Right atrium auricular region (tissue), 2 donors: Measurements from ENCODE around the gene SCN3B. TPM values are rescaled to one million over a fixed set of nuclear protein-coding genes. Genes with fewer than 3 reads are reported as not detected.

ENCODE experiments used
- DNase-seq: peaks from one replicate; pipeline ENCODE4 v3.0.0-alpha.2; 2019; ENCODE audit warnings: low spot score
- H3K27ac ChIP-seq, 2 donors: fragments of 200-600 bp; sonication (generic); 1 replicate in 1 of 2; 2 replicates in 1 of 2; pipeline ENCODE4 v1.5.1; 2016 to 2019
- H3K27me3 ChIP-seq, 2 donors: fragments of 200-600 bp; sonication (generic); one replicate each; pipeline versions ENCODE4 v1.5.1 to v1.6.0; 2017 to 2019
- H3K36me3 ChIP-seq: fragments of 200-600 bp; sonication (generic); one replicate; pipeline ENCODE4 v1.5.1; 2016
- H3K4me1 ChIP-seq, 2 donors: fragments of 200-600 bp; sonication (generic); one replicate each; pipeline versions ENCODE4 v1.5.1 to v1.6.0; 2017 to 2019
- H3K4me3 ChIP-seq, 2 donors: fragments of 200-600 bp; sonication (generic); 1 replicate in 1 of 2; 2 replicates in 1 of 2; pipeline ENCODE4 v1.5.1; 2017 to 2019; ENCODE audit warnings: mild to moderate bottlenecking in 1 of 2, moderate library complexity in 1 of 2
- H3K9me3 ChIP-seq, 2 donors: fragments of 200-600 bp; sonication (generic); one replicate each; pipeline ENCODE4 v1.5.1; 2019
- total RNA-seq, 2 donors: library from RNA; depleted of rRNA; stranded (reverse); fragments of >200 nt; gene quantifications; one replicate each; pipeline ENCODE4 v1.1.0, GENCODE V29; 2016
- TF ChIP-seq, protein P1 (sequence below), 2 donors: fragments of 200-600 bp; sonication (generic); IDR thresholded peaks; one replicate each; pipeline ENCODE4 v1.5.1; 2019; ENCODE audit warnings: antibody characterized with exemption in 2 of 2

The SCN3B gene
- total RNA-seq, 2 donors from 2014 or later, result 0.31 to 0.70 TPM

DNA sequence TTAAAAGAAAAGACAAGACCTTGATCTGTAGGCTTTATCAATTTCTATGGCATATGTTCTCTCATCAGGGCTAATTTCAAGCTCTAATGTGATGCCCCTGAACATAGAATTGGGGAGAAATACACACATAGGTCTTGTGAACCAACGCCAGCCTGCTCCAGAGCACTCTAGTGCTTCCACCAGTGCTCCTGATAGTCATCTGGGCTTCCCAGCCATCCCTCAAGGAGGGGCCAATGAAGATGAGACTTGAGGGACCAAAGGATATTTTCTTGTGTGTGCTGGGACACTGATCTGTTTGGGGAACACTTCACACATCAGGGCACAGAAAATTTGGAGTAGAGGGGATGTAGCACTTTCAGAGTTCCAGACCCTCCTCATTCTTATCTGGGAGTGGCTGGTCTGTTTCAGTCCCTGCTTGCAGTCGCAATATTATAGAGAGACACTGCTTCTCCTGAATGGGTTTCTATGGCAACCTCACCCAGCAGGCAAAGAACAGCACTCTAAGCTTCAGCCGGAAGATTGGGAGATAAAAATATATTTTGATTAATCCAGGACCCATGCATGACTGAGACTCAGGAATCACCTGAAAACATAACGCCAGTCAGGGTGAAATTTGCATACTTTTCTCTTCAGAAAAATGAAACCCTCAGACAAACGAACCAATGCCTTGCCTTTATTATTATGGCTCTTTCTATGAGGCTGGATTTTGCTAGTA is 28.4 kb upstream of the SCN3B start:
- DNase-seq, result no peak
- Histone ChIP-seq H3K27me3 (no peaks in the 10 kb centered on the region), H3K36me3 (no peaks in the 10 kb centered on the region), H3K27ac (no peak overlapping the region), H3K4me1 (no peaks in the 10 kb centered on the region), H3K4me3 (no peak overlapping the region), H3K9me3 (no peaks in the 10 kb centered on the region)
- TF ChIP-seq, protein P1, sequence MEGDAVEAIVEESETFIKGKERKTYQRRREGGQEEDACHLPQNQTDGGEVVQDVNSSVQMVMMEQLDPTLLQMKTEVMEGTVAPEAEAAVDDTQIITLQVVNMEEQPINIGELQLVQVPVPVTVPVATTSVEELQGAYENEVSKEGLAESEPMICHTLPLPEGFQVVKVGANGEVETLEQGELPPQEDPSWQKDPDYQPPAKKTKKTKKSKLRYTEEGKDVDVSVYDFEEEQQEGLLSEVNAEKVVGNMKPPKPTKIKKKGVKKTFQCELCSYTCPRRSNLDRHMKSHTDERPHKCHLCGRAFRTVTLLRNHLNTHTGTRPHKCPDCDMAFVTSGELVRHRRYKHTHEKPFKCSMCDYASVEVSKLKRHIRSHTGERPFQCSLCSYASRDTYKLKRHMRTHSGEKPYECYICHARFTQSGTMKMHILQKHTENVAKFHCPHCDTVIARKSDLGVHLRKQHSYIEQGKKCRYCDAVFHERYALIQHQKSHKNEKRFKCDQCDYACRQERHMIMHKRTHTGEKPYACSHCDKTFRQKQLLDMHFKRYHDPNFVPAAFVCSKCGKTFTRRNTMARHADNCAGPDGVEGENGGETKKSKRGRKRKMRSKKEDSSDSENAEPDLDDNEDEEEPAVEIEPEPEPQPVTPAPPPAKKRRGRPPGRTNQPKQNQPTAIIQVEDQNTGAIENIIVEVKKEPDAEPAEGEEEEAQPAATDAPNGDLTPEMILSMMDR (IDR thresholded peaks at IDR 0.05), result no peak

DNA sequence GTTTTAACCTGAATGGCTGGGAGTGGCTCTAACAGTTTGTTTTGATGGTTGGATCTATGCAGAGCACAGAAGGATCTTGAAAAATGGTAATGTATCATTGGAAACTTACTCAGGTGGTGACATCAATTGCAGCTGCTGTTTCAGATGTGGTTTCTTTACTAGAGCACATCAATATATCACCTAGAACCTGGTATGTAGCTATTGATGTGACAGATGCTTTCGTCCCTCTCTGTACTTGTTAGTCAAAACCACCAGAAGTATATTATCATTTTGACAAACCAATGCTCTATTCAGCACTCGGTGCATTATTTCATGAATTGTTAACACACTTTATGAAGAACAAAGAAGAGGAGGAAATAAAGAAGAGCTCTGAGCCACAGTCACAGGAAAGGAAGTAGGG is 26.6 kb upstream of the SCN3B start:
- H3K4me3 ChIP-seq, result no peak overlapping the region
- H3K36me3 ChIP-seq, result no peaks in the 10 kb centered on the region
- DNase-seq, result no peak
- no peaks in the 10 kb centered on the region for H3K9me3 ChIP-seq
- TF ChIP-seq, protein P1 (IDR thresholded peaks at IDR 0.05), result no peak
- H3K27me3 ChIP-seq, result no peaks in the 10 kb centered on the region
- H3K27ac ChIP-seq, result no peak overlapping the region
- no peaks in the 10 kb centered on the region for H3K4me1 ChIP-seq

DNA sequence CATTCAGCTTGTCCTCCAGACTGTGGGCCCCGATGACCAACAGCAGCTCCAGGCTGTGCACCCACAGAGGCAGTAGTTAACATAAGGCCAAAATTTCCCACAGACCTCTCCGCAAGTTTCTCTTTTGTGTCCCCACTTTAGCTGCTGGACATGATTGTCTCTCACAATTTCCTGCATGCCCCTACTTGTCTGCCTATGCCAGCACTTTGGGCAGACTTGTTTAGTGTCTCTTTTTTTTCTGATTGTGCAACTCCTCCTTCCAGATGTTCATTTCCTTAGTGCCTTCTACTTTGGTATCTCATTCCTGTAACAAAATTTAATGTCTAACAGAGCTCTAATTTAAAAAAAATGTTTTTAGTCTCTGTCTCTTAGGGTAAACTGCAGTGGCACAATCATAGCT is 23.8 kb upstream of the SCN3B start:
- no peak for DNase-seq
- no peaks in the 10 kb centered on the region for H3K36me3 ChIP-seq
- no peaks in the 10 kb centered on the region for H3K9me3 ChIP-seq
- H3K27me3 ChIP-seq, result no peaks in the 10 kb centered on the region
- H3K4me1 ChIP-seq, result no peaks in the 10 kb centered on the region
- no peak overlapping the region for H3K27ac ChIP-seq
- no peak overlapping the region for H3K4me3 ChIP-seq
- TF ChIP-seq, protein P1 (IDR thresholded peaks at IDR 0.05), result no peak

DNA sequence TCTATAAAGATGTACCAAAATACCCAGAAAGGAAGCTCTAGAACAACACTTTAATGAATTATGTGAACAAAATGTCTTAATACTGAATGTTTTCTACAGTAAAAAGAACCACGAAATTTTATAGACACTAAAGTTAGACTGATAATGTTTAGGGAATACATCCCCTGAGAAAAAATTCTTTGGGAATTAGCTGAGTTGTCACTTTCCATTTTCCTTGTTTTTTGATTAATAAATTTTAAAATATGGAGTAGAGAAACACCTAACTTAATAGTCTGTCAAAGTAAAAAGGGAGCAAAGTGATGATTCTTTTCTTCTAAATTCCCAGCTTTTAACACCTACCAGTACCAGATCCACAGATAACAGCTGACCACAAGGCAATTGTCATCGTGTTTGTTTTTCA is 23.1 kb upstream of the SCN3B start:
- H3K36me3 ChIP-seq, result no peaks in the 10 kb centered on the region
- H3K27me3 ChIP-seq, result no peaks in the 10 kb centered on the region
- no peak overlapping the region for H3K4me3 ChIP-seq
- H3K4me1 ChIP-seq, result no peaks in the 10 kb centered on the region
- DNase-seq, result no peak
- no peaks in the 10 kb centered on the region for H3K9me3 ChIP-seq
- no peak overlapping the region for H3K27ac ChIP-seq
- TF ChIP-seq, protein P1 (IDR thresholded peaks at IDR 0.05), result no peak

DNA sequence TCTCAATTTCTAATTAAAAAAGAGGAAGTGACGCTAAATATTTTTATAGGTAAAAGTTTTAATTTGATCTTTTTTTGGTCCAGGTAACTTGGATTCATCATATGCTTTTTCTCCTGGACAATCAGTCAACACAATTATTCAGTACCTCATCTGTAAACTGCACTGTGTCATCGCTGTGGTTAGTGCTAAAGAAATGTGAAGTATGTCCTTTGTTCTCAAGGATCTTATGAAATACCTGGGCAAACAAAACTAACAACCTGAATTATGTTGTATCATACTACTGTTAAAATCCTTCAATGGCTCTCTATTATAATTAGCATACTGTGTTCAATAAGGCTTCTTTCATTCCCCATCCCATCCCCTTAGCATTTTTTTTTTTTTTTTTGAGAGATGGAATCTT is 19.9 kb upstream of the SCN3B start:
- H3K27ac ChIP-seq, result no peak overlapping the region
- TF ChIP-seq, protein P1 (IDR thresholded peaks at IDR 0.05), result no peak
- no peaks in the 10 kb centered on the region for H3K27me3 ChIP-seq
- DNase-seq, result no peak
- H3K9me3 ChIP-seq, result no peaks in the 10 kb centered on the region
- no peaks in the 10 kb centered on the region for H3K4me1 ChIP-seq
- H3K4me3 ChIP-seq, result no peak overlapping the region
- no peaks in the 10 kb centered on the region for H3K36me3 ChIP-seq

DNA sequence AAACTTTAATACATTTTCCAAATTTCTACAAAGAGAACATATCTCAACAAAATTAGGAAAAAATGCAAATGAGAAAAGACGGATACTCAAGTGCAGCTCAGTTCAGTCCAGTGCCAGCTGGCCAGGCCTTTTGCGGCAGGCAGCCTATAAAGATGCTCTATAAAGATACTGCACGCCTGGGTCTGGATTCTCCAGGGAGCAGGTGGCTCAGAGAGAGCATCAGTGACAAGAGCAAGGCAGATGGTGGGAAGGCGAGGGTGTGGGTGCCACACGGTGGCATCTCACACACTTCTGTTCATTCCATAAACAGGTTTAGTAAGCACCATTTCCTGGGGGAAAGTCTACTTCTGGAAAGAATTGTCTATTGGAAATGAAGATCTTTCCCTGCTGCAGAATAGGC is 18.1 kb upstream of the SCN3B start:
- DNase-seq, result no peak
- no peak overlapping the region for H3K4me3 ChIP-seq
- TF ChIP-seq, protein P1 (IDR thresholded peaks at IDR 0.05), result no peak
- H3K27me3 ChIP-seq, result no peaks in the 10 kb centered on the region
- H3K9me3 ChIP-seq, result no peaks in the 10 kb centered on the region
- no peak overlapping the region for H3K27ac ChIP-seq
- H3K4me1 ChIP-seq, result no peaks in the 10 kb centered on the region
- H3K36me3 ChIP-seq, result no peaks in the 10 kb centered on the region
